Transverse colon (tissue), 4 donors: ENCODE results near the gene PORCN. TPM values are rescaled to one million over a fixed set of nuclear protein-coding genes. Genes with fewer than 3 reads are reported as not detected.

ENCODE experiments used
- DNase-seq: peaks from one replicate; pipeline ENCODE4 v3.0.0-alpha.2; 2019
- H3K27ac ChIP-seq, 4 donors: fragments of 200-600 bp; sonication (generic); 2 replicates each; pipeline ENCODE4 v1.5.1; 2016 to 2018; ENCODE audit warnings: inconsistent platforms in 4 of 4
- H3K27me3 ChIP-seq: fragments of 200-600 bp; sonication (generic); 2 replicates; pipeline ENCODE4 v1.5.1; 2017; ENCODE audit warnings: inconsistent platforms
- H3K36me3 ChIP-seq, 4 donors: fragments of 200-600 bp; sonication (generic); 2 replicates each; pipeline ENCODE4 v1.5.1; 2017 to 2019; ENCODE audit warnings: inconsistent platforms in 4 of 4
- H3K4me1 ChIP-seq, 4 donors: fragments of 200-600 bp; sonication (generic); 2 replicates each; pipeline ENCODE4 v1.5.1; 2017 to 2020; ENCODE audit warnings: inconsistent platforms in 4 of 4
- H3K4me3 ChIP-seq, 4 donors: fragments of 200-600 bp; sonication (generic); 1 replicate in 1 of 4; 2 replicates in 3 of 4; pipeline versions ENCODE4 v1.5.1 to v1.6.1; 2017 to 2019; ENCODE audit warnings: inconsistent platforms in 4 of 4
- H3K9me3 ChIP-seq, 2 donors: fragments of 200-600 bp; sonication (generic); 2 replicates each; pipeline ENCODE4 v1.5.1; 2017 to 2019; ENCODE audit warnings: inconsistent platforms in 2 of 2
- EP300 ChIP-seq: sonication (generic); formaldehyde crosslinking; IDR thresholded peaks from one replicate; pipeline ENCODE4 v1.6.1; 2017; ENCODE audit warnings: antibody characterized with exemption, low read depth
- POLR2A ChIP-seq: fragments of 450-650 bp; IDR thresholded peaks from one replicate; pipeline ENCODE4 v1.6.1; 2016; ENCODE audit warnings: antibody characterized with exemption, mild to moderate bottlenecking, moderate library complexity
- POLR2AphosphoS5 ChIP-seq, 3 donors: sonication (generic); formaldehyde crosslinking; IDR thresholded peaks; one replicate each; pipeline ENCODE4 v1.6.1; 2016; ENCODE audit warnings: antibody characterized with exemption in 3 of 3
- WGBS, 2 donors: methylation state at CpG; one replicate each; pipeline ENCODE4 v1.1.5; 2018; ENCODE audit warnings: low coverage in 1 of 2; 5-methylcytosine and 5-hydroxymethylcytosine counted together
- in situ Hi-C, 4 donors: fragments of 200-750 bp; cut with MboI; loops; one replicate each; pipeline versions ENCODE4 v1.15.0 to v1.15.1; 2017; ENCODE audit warnings: low sequenced_read_pairs in 3 of 4, low pct_ligation_motif_present in 1 of 4, low pct_unique_long_range_greater_than_20kb in 1 of 4
- intact Hi-C: fragments of 100-400 bp; cut with DNase I; formaldehyde crosslinking; loops from one replicate; pipeline ENCODE4 v1.15.1; 2023; ENCODE audit warnings: low total_unique reads
- total RNA-seq, 4 donors: library from RNA; depleted of rRNA; stranded (reverse); fragments of >200 nt; gene quantifications; one replicate each; pipeline ENCODE4 v1.1.0, GENCODE V29; 2016
- TF ChIP-seq, protein P1 (sequence below), 5 experiments: fragments of 200-600 bp in 3 of 5; fragments of 450-650 bp in 2 of 5; sonication (generic) in 3 of 5; IDR thresholded peaks; 1 replicate in 2 of 5; 2 replicates in 3 of 5; pipeline ENCODE4 v1.5.1; 2016 to 2017; ENCODE audit warnings: antibody characterized with exemption in 5 of 5, inconsistent platforms in 3 of 5, mild to moderate bottlenecking in 2 of 5, moderate library complexity in 1 of 5

Gene PORCN
- total RNA-seq, 4 donors from 2014 or later: 1.5 to 10.1 (median 8.2) TPM

DNA sequence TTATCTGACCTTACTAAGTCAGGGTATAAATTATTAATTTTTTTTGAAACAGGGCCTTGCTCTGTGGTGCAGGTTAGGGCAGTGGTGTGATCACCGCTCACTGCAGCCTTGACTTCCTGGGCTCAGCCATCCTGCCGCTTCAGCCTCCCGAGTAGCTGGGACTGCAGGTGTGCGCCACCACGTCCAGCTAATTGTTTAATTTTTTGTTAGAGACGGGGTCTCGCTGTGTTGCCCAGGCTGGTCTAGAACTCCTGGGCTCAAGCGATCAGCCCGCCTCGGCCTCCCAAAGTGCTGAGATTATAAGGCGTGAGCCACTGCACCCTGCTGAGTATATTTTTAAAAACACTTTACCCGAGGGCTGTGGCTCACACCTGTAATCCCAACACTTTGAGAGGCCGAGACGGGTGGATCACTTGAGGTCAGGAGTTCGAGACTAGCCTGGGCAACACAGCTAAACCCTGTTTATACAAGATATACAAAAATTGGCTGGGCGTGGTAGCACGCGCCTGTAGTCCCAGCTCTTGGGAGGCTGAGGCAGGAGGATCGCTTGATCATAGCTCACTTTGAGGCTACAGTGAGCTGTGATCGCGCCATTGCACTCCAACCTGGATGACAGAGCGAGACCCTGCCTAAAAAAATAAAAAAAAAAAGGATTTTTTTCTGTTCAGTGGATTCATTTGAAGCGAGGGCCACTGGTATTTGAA lies 30.0 kb downstream of the PORCN start:
- H3K9me3 ChIP-seq: no peaks in the 10 kb centered on the region
- intact Hi-C loops (no loop called here), in situ Hi-C loops (no loop called here)
- H3K27ac ChIP-seq: peak overlapping the region; percentile 87 to 92 (median 90)
- H3K4me1 ChIP-seq: peaks cover 0 to 10% (median 4%) of the 10 kb centered on the region in 4 donors
- no peak for TF ChIP-seq EP300
- TF ChIP-seq, protein P1, sequence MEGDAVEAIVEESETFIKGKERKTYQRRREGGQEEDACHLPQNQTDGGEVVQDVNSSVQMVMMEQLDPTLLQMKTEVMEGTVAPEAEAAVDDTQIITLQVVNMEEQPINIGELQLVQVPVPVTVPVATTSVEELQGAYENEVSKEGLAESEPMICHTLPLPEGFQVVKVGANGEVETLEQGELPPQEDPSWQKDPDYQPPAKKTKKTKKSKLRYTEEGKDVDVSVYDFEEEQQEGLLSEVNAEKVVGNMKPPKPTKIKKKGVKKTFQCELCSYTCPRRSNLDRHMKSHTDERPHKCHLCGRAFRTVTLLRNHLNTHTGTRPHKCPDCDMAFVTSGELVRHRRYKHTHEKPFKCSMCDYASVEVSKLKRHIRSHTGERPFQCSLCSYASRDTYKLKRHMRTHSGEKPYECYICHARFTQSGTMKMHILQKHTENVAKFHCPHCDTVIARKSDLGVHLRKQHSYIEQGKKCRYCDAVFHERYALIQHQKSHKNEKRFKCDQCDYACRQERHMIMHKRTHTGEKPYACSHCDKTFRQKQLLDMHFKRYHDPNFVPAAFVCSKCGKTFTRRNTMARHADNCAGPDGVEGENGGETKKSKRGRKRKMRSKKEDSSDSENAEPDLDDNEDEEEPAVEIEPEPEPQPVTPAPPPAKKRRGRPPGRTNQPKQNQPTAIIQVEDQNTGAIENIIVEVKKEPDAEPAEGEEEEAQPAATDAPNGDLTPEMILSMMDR (IDR thresholded peaks at IDR 0.05): no peak
- no peak for TF ChIP-seq POLR2AphosphoS5 (IDR thresholded peaks at IDR 0.05)
- no peak for TF ChIP-seq POLR2A
- peak overlapping the region in 2 of 4 donors; percentile 57 to 73 for H3K4me3 ChIP-seq
- H3K36me3 ChIP-seq: no peaks in the 10 kb centered on the region
- no peaks in the 10 kb centered on the region for H3K27me3 ChIP-seq
- no peak for DNase-seq
- WGBS, 2 donors: 83% methylated on average over 23 of the region's 23 CpGs; no CpG with 5 or more reads in 1 of the 2 donors

DNA sequence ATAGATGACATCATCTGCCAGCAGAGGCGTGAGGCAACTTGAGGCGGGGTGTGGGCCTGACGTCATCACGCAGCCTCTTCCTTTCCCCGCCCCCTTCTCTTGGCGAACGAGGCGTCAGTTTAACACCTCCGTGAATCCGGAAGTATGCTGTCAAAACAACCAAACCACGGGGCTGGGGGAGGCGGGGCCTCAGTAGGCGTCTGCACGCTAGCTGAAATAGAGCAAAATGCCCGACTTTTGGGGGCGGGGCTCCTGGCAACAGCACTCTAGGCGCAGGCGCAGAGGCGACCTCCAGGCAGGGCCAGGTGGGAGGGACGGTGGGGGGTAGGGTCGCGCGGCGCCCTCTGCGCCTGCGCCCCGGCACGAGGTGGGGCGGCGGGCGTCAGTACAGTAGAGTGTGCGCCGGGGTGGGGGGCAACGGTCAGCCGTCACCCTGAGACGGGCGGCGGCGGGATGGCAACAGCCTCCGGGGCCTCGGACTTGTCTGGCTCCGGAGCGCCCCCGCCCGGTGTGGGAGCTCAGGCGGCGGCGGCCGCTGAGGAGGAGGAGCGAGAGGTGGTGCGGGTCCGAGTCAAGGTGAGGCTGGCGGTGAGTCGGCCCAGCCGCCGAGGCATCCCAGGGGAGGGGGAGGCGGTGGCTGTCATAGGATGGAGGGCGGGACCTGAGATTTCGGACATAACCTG lies 30.7 kb downstream of the PORCN start, which contains the start of gene TBC1D25:
Gene TBC1D25 (plus strand): TSS at position 370 of the 683 bp plus-strand sequence. CDS start 84 bp downstream, at position 454.
- Histone ChIP-seq H3K4me1 (peaks cover 0 to 10% (median 4%) of the 10 kb centered on the region in 4 donors), H3K36me3 (no peaks in the 10 kb centered on the region), H3K9me3 (no peaks in the 10 kb centered on the region), H3K27ac (peak within 1 kb of the TSS; percentile 87 to 92 (median 90)), H3K4me3 (peak within 1 kb of the TSS; percentile 49 to 73 (median 58)), H3K27me3 (no peaks in the 10 kb centered on the region)
- DNase-seq: peak; percentile 98
- in situ Hi-C loops (no loop called here), intact Hi-C loops (no loop called here)
- WGBS, 2 donors: 65% methylated on average over 58 of the region's 59 CpGs; no CpG with 5 or more reads in 1 of the 2 donors
- TF ChIP-seq POLR2A (peak; percentile 74), POLR2AphosphoS5 (IDR thresholded peaks at IDR 0.05) (peak in 2 of 3 donors; percentile 51 to 54), EP300 (no peak)
- TF ChIP-seq, protein P1 (IDR thresholded peaks at IDR 0.05): peak in 4 of 5 experiments; percentile 32 to 61 (median 46)

DNA sequence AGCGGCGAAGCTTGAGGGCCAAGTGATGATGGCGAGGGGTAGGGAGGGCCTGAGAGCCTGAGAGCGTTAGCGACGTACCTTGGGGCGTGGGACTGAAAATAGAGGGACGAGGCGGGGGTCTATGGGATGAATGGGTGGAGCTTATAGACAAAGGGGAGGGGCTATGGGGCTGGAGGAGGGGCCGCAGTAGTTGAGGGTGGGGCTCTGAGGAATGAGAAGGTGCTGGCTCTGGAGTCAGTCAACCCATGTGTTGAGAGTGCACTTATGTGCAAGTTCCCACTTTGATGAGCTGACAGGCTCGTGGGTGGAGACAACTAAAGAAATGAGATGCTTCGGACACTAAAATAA lies 31.2 kb downstream of the PORCN start:
- no peaks in the 10 kb centered on the region for H3K36me3 ChIP-seq
- no peaks in the 10 kb centered on the region for H3K27me3 ChIP-seq
- H3K4me1 ChIP-seq: peaks cover 0 to 10% (median 4%) of the 10 kb centered on the region in 4 donors
- no peaks in the 10 kb centered on the region for H3K9me3 ChIP-seq
- in situ Hi-C loops (no loop called here), intact Hi-C loops (no loop called here)
- H3K27ac ChIP-seq: peak overlapping the region; percentile 87 to 92 (median 90)
- H3K4me3 ChIP-seq: peak overlapping the region; percentile 49 to 73 (median 58)
- WGBS, 2 donors: 10 to 34% methylated on average over 2 to 12 of the region's 12 CpGs
- peak; percentile 61 for DNase-seq
- TF ChIP-seq, protein P1 (IDR thresholded peaks at IDR 0.05): no peak
- TF ChIP-seq EP300: no peak
- TF ChIP-seq POLR2A: no peak
- no peak for TF ChIP-seq POLR2AphosphoS5 (IDR thresholded peaks at IDR 0.05)

DNA sequence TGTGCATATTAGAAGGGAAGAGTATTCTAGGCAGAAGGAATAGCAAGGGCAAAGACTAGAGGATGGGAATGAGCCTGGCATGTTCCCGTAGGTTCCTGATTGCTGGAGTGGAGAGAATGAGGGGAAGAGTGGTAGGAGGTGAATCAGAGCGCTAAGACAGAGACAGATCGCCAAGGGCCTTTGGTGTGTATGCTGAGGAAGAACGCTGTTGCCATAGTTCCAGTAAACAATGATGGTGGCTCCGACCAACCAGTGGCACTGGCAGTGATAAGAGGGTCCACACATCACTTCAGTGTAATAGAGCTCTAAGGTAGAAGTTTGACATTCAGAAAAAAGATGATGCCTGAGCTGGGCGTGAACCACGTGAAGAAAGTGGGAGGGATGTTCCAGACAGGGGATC lies 31.7 kb downstream of the PORCN start:
- in situ Hi-C loops: no loop called here
- Histone ChIP-seq H3K4me3 (peak overlapping the region in 2 of 4 donors; percentile 49 to 73), H3K27ac (peak overlapping the region; percentile 87 to 92 (median 90)), H3K27me3 (no peaks in the 10 kb centered on the region), H3K36me3 (no peaks in the 10 kb centered on the region), H3K9me3 (no peaks in the 10 kb centered on the region), H3K4me1 (peaks cover 0 to 10% (median 4%) of the 10 kb centered on the region in 4 donors)
- no peak for TF ChIP-seq EP300
- TF ChIP-seq, protein P1 (IDR thresholded peaks at IDR 0.05): no peak
- intact Hi-C loops: no loop called here
- DNase-seq: no peak
- WGBS, 2 donors: 60 to 76% methylated on average over 2 to 7 of the region's 7 CpGs
